GM20000 (cell line): ENCODE data around the gene MCOLN1.

ENCODE experiments used
- DNase-seq: peaks from one replicate; pipeline ENCODE4 v3.0.0; 2012; ENCODE audit warnings: low spot score
- TF ChIP-seq, protein P1 (sequence below): IDR thresholded peaks from 2 replicates; pipeline ENCODE4 v1.5.1; 2012; ENCODE audit warnings: mild to moderate bottlenecking, control low read depth; ENCODE audit errors: extremely low read depth, missing control alignments

MCOLN1 gene

DNA sequence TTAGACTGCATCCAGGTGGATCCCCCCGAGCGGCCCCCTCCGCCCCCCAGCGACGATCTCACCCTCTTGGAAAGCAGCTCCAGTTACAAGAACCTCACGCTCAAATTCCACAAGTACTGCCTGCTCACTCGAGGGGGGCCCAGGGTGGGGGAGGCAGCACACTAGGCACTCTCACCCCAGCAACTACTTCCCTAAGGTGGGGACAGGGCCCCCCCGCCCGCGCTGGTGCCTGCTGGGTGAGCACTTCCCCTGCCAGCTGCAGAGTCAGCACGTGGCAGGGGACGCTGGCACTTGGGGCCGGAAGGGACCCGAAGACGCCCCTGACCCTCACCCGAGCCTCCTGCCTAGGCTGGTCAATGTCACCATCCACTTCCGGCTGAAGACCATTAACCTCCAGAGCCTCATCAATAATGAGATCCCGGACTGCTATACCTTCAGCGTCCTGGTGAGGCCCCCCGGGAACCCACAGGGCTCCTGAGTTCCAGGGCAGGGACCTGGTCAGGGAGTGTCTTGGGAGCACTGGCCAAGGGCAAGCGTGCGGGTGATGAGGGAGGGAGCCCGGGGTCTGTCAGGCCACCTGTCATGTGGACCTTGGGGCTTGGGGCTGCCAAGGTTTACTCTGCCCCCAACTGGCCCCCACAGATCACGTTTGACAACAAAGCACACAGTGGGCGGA, 5.2 kb downstream of the MCOLN1 start:
- TF ChIP-seq, protein P1, sequence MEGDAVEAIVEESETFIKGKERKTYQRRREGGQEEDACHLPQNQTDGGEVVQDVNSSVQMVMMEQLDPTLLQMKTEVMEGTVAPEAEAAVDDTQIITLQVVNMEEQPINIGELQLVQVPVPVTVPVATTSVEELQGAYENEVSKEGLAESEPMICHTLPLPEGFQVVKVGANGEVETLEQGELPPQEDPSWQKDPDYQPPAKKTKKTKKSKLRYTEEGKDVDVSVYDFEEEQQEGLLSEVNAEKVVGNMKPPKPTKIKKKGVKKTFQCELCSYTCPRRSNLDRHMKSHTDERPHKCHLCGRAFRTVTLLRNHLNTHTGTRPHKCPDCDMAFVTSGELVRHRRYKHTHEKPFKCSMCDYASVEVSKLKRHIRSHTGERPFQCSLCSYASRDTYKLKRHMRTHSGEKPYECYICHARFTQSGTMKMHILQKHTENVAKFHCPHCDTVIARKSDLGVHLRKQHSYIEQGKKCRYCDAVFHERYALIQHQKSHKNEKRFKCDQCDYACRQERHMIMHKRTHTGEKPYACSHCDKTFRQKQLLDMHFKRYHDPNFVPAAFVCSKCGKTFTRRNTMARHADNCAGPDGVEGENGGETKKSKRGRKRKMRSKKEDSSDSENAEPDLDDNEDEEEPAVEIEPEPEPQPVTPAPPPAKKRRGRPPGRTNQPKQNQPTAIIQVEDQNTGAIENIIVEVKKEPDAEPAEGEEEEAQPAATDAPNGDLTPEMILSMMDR = no peak
- DNase-seq = no peak

- TF ChIP-seq, protein P1 = no peak
- DNase-seq = no peak
These were observed 5.7 kb downstream of the MCOLN1 start for GRCh38 chr19:7528192-7528519.

DNA sequence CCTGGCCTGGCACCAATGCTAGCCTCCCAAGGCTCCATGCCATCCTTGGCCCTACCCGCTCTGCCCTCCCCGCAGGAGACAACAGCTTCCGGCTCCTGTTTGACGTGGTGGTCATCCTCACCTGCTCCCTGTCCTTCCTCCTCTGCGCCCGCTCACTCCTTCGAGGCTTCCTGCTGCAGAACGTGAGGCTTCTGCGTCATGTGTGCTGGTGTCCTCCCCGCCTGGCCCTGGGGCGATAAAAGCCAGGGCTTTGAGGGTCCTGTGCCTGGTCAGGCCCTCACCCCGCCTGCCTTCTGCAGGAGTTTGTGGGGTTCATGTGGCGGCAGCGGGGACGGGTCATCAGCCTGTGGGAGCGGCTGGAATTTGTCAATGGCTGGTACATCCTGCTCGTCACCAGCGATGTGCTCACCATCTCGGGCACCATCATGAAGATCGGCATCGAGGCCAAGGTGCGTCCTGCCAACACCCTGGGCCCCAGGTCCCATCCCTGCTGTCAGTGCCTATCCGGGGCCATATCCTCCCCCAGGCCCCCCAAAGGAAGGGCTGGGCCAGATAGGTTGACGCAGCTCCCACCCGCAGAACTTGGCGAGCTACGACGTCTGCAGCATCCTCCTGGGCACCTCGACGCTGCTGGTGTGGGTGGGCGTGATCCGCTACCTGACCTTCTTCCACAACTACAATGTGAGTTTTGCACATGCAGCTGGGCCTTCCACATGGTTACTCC, 6.3 kb downstream of the MCOLN1 start:
- TF ChIP-seq, protein P1 = no peak
- no peak for DNase-seq

DNA sequence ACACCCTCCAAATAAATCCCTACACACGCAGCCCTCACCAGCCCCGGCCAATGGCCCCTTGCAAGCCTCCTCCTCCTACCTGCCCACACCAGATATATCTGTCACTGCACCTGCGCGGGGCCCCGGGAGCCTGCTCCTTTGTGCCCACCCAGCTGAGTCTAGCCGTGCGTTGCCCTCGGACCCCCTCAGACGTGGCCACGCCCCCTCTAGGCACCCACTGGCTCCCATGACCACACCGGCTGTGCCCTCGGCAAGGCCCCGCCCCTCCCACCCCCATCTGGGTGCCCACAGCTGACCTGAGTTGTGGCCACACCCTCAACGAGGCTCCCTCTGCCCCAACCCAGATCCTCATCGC, 6.8 kb downstream of the MCOLN1 start:
- TF ChIP-seq, protein P1 = no peak
- DNase-seq = no peak

- TF ChIP-seq, protein P1 = no peak
- no peak for DNase-seq
These were observed 7.4 kb downstream of the MCOLN1 start for GRCh38 chr19:7529610-7530490.

DNA sequence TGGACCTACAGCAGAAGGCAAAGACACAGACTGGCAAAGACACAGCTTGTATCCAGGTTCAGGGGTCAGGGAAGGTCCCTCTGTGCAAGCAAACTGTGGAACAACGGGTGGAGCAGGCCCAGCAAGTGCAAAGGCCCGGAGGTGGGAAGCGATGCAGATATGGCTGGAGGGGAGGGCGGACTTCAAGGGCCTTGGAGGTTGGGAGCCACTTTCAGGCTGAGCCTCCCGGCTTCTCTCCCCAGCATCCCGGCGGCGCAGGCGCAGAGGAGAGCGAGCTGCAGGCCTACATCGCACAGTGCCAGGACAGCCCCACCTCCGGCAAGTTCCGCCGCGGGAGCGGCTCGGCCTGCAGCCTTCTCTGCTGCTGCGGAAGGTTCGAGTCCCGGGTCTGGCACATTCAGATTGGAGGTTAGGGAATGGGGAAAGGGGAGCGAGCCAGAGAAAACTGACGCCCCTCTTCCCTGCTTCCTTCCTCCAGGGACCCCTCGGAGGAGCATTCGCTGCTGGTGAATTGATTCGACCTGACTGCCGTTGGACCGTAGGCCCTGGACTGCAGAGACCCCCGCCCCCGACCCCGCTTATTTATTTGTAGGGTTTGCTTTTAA, 11.0 kb downstream of the MCOLN1 start:
- no peak for DNase-seq
- TF ChIP-seq, protein P1 = no peak
